C4-2B (cell line): ENCODE measurements around the gene CCSER1.

Experiments used
- ZFX ChIP-seq: fragments of 450-650 bp; IDR thresholded peaks from 2 replicates; pipeline ENCODE4 v1.6.1; 2017
- TF ChIP-seq, protein P1 (sequence below): fragments of 450-650 bp; conservative IDR thresholded peaks from 2 replicates; pipeline ENCODE4 v1.5.1; 2017; ENCODE audit warnings: mild to moderate bottlenecking

DNA sequence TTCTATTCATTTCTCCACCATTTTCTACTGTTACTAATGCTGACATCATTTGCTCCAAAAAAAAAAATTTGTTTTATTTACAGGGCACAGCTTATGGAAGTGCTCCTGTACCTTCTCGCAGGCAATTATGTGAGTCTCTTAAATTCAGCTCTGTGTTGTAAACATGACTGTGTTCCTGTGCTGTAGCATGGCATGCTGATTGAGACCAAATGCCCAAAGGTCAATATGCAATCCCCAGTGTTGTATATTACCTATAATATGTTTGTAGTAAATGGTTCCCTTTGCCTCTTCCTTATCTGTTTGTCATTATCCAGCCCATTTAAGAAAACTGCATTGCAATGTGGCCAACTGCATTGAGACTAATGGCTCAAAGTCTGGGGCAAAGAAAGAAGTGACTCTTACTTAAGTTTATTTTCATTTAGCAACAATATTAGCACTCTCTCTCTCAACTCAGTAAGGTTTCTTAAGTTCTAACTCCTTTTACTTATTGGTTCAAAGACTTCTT is 1156.6 kb downstream of the CCSER1 start:
- TF ChIP-seq, protein P1, sequence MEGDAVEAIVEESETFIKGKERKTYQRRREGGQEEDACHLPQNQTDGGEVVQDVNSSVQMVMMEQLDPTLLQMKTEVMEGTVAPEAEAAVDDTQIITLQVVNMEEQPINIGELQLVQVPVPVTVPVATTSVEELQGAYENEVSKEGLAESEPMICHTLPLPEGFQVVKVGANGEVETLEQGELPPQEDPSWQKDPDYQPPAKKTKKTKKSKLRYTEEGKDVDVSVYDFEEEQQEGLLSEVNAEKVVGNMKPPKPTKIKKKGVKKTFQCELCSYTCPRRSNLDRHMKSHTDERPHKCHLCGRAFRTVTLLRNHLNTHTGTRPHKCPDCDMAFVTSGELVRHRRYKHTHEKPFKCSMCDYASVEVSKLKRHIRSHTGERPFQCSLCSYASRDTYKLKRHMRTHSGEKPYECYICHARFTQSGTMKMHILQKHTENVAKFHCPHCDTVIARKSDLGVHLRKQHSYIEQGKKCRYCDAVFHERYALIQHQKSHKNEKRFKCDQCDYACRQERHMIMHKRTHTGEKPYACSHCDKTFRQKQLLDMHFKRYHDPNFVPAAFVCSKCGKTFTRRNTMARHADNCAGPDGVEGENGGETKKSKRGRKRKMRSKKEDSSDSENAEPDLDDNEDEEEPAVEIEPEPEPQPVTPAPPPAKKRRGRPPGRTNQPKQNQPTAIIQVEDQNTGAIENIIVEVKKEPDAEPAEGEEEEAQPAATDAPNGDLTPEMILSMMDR = no peak
- TF ChIP-seq ZFX = no peak
